Muscle of leg (tissue), 11 donors: ENCODE measurements around the gene SCLT1. TPM values are rescaled to one million over a fixed set of nuclear protein-coding genes. Genes with fewer than 3 reads are reported as not detected.

Source experiments
- DNase-seq: peaks from one replicate; pipeline ENCODE4 v3.0.0; 2013
- H3K27ac ChIP-seq: one replicate; pipeline ENCODE4 v1.5.1; 2013; ENCODE audit warnings: mild to moderate bottlenecking, low read length, control low read depth
- H3K27me3 ChIP-seq: one replicate; pipeline ENCODE4 v1.6.1; 2013; ENCODE audit warnings: low read length; ENCODE audit not compliant: control insufficient read depth, insufficient read depth
- H3K36me3 ChIP-seq: one replicate; pipeline ENCODE4 v1.6.1; 2013; ENCODE audit warnings: low read length; ENCODE audit not compliant: control insufficient read depth, insufficient read depth
- H3K4me1 ChIP-seq: one replicate; pipeline ENCODE4 v1.6.1; 2013; ENCODE audit warnings: low read length; ENCODE audit not compliant: control insufficient read depth, insufficient read depth
- H3K4me3 ChIP-seq: one replicate; pipeline ENCODE4 v1.5.1; 2013; ENCODE audit warnings: low read length, control low read depth
- H3K9me3 ChIP-seq: replicated peaks from 2 replicates; pipeline ENCODE4 v1.6.1; 2013; ENCODE audit warnings: low read depth, low read length; ENCODE audit not compliant: control insufficient read depth
- WGBS: methylation state at CpG from one replicate; pipeline ENCODE4 v1.1.5; 2013; ENCODE audit warnings: missing lambda C conversion rate; ENCODE audit not compliant: insufficient coverage; 5-methylcytosine and 5-hydroxymethylcytosine counted together
- polyA plus RNA-seq, 8 donors: library from polyadenylated mRNA; unstranded; fragments of 120-200 nt; gene quantifications; one replicate each; pipeline versions ENCODE4 v1.2.1 to v1.2.3, GENCODE V29; 2013; ENCODE audit warnings: inconsistent platforms in 1 of 8, low replicate concordance in 1 of 8; ENCODE audit not compliant: insufficient read length in 8 of 8, insufficient read depth in 1 of 8
- total RNA-seq: library from RNA; stranded (reverse); fragments of 120-200 nt; gene quantifications from one replicate; pipeline ENCODE4 v1.2.4, GENCODE V29; 2013

SCLT1 gene
- total and polyA plus RNA-seq, 9 donors: 8.6 to 16.3 (median 10.8) TPM

GRCh38 chr4:128974136-128974581 lies 119.2 kb downstream of the SCLT1 start:
- H3K4me1 ChIP-seq: peaks cover 4% of the 10 kb centered on the region
- H3K27ac ChIP-seq: no peak overlapping the region
- no CpG with 5 or more reads among the region's 2 CpGs for WGBS
- H3K4me3 ChIP-seq: no peak overlapping the region
- no peaks in the 10 kb centered on the region for H3K36me3 ChIP-seq
- no peaks in the 10 kb centered on the region for H3K27me3 ChIP-seq
- peak; percentile 80 for DNase-seq
- H3K9me3 ChIP-seq: no peaks in the 10 kb centered on the region

GRCh38 chr4:128973384-128973783 lies 120.0 kb downstream of the SCLT1 start:
- no peaks in the 10 kb centered on the region for H3K27me3 ChIP-seq
- H3K4me3 ChIP-seq: no peak overlapping the region
- H3K36me3 ChIP-seq: no peaks in the 10 kb centered on the region
- no peak for DNase-seq
- H3K27ac ChIP-seq: no peak overlapping the region
- H3K4me1 ChIP-seq: peaks cover 4% of the 10 kb centered on the region
- H3K9me3 ChIP-seq: no peaks in the 10 kb centered on the region

DNA sequence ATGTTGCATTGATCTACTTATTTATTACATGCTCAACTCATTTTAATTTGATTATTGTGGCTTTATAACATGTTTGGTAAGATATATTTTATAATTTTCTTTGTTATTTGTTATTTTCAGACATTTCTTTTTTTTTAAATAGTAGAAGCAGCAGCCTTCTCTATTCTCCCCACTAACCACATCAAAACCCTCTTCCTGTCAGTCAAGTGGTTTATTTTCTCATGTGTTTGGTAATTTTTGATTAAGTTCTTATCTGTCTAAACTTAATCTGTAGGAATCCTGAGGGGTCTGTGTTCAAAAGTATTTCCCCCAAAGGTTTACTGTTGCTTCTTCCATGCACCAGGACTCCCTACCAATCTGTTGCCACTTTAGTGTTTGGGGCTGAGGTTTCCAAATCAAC lies 131.9 kb downstream of the SCLT1 start:
- Histone ChIP-seq H3K4me1 (no peaks in the 10 kb centered on the region), H3K27ac (no peak overlapping the region), H3K9me3 (no peaks in the 10 kb centered on the region), H3K4me3 (no peak overlapping the region), H3K36me3 (no peaks in the 10 kb centered on the region), H3K27me3 (no peaks in the 10 kb centered on the region)
- DNase-seq: no peak

GRCh38 chr4:128958194-128958593 lies 135.1 kb downstream of the SCLT1 start:
- WGBS: 100% methylated on average over 1 of the region's 2 CpGs
- H3K27me3 ChIP-seq: no peaks in the 10 kb centered on the region
- H3K4me1 ChIP-seq: no peaks in the 10 kb centered on the region
- peak; percentile 15 for DNase-seq
- no peaks in the 10 kb centered on the region for H3K9me3 ChIP-seq
- no peaks in the 10 kb centered on the region for H3K36me3 ChIP-seq
- no peak overlapping the region for H3K27ac ChIP-seq
- H3K4me3 ChIP-seq: no peak overlapping the region

DNA sequence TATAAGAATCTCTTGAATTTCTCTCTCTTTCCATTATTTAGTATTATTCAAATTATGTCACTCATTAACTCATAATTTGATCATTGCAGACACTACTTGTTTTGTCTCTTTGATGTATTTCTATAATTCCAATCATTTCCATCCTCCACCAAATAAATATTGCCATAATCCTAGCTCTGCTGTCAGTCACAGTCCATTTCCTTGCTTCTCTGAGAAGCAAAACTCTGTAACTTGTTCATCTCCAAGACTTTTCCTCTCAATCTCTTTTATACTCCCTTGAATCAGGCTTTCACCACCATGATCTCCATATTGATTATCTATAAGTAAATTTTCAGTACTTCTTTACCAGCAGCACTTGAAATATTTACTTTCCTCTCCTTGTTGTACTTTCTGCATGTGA lies 135.9 kb downstream of the SCLT1 start:
- no peak for DNase-seq
- H3K27me3 ChIP-seq: no peaks in the 10 kb centered on the region
- no peak overlapping the region for H3K4me3 ChIP-seq
- no peaks in the 10 kb centered on the region for H3K4me1 ChIP-seq
- H3K9me3 ChIP-seq: no peaks in the 10 kb centered on the region
- no peak overlapping the region for H3K27ac ChIP-seq
- no peaks in the 10 kb centered on the region for H3K36me3 ChIP-seq

DNA sequence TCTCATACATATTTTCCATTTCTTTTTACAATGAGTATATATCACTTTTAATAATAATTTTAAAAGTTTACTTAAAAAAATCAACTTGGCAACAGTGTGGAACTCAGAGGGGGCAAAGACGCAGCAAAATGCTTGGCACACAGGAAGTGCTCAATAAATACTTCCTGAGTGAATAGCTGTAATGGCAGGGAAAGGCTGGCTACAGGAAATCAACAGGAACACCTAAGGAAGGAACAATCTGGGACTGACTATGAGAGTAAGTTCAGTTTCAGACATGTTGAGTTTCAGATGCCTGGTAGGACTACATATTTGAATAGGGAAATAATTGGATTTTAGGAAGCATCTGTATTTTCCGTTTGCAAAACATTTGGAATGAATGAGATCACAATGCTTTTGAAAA lies 137.6 kb downstream of the SCLT1 start:
- H3K27me3 ChIP-seq: no peaks in the 10 kb centered on the region

GRCh38 chr4:128954941-128955340 lies 138.4 kb downstream of the SCLT1 start:
- no peaks in the 10 kb centered on the region for H3K27me3 ChIP-seq
- WGBS: no CpG with 5 or more reads among the region's 2 CpGs
- H3K36me3 ChIP-seq: no peaks in the 10 kb centered on the region
- no peak overlapping the region for H3K4me3 ChIP-seq
- H3K4me1 ChIP-seq: no peaks in the 10 kb centered on the region
- H3K27ac ChIP-seq: no peak overlapping the region
- H3K9me3 ChIP-seq: no peaks in the 10 kb centered on the region
- no peak for DNase-seq

More for the DNA sequence above, 137.6 kb downstream of the SCLT1 start:
- H3K27ac ChIP-seq: no peak overlapping the region
- H3K9me3 ChIP-seq: no peaks in the 10 kb centered on the region
- no peaks in the 10 kb centered on the region for H3K36me3 ChIP-seq
- no peak for DNase-seq
- 60% methylated on average over 1 of the region's 2 CpGs for WGBS
- H3K4me1 ChIP-seq: no peaks in the 10 kb centered on the region
- H3K4me3 ChIP-seq: no peak overlapping the region

DNA sequence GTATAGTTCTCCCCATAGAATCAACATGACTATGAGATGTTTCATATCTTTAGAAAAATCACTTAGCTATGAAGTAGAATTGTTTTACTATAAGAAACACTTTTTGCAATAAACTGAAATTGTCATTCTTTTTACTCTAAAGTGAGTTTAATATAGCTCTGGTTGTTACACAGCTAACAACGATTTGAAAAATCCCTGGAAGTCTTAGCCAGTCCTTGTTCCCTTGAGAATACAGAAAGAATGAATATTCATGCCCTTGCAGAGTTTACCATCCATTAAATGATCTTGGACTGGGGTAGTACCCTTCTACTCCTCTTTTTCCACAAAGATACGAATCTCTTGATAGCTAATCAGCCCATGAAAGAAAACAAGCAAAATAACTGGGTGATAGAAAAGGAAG lies 142.0 kb downstream of the SCLT1 start:
- no peak overlapping the region for H3K27ac ChIP-seq
- no peaks in the 10 kb centered on the region for H3K4me1 ChIP-seq
- no peaks in the 10 kb centered on the region for H3K36me3 ChIP-seq
- H3K9me3 ChIP-seq: no peaks in the 10 kb centered on the region
- H3K4me3 ChIP-seq: no peak overlapping the region
- WGBS: no CpG with 5 or more reads among the region's 2 CpGs
- no peak for DNase-seq
- no peaks in the 10 kb centered on the region for H3K27me3 ChIP-seq

GRCh38 chr4:128950796-128951195 lies 142.5 kb downstream of the SCLT1 start:
- DNase-seq: no peak
- no CpG with 5 or more reads among the region's 2 CpGs for WGBS
- no peaks in the 10 kb centered on the region for H3K4me1 ChIP-seq
- no peaks in the 10 kb centered on the region for H3K27me3 ChIP-seq
- H3K4me3 ChIP-seq: no peak overlapping the region
- no peaks in the 10 kb centered on the region for H3K9me3 ChIP-seq
- no peak overlapping the region for H3K27ac ChIP-seq
- H3K36me3 ChIP-seq: no peaks in the 10 kb centered on the region

DNA sequence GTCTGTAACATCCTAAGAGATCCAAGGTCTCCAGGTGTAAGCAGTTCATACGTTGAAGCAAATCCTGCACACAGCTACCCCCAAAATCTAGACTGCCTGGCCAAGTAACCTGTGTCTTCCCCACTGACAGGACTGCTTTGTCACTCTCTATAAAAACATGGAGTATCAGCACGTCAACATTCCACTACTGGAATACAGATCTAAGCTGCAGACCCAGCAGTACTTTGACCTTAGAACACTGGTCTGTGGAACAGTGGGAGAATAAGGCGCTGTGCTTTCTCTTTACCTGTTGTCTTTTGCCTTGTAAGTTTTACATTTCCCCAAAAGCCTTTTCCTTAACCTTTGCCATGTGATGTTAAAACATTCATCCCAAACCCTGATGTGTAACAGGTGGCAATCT lies 146.4 kb downstream of the SCLT1 start:
- H3K36me3 ChIP-seq: no peaks in the 10 kb centered on the region
- H3K9me3 ChIP-seq: no peaks in the 10 kb centered on the region
- H3K4me3 ChIP-seq: no peak overlapping the region
- H3K27ac ChIP-seq: no peak overlapping the region
- H3K4me1 ChIP-seq: no peaks in the 10 kb centered on the region
- no peak for DNase-seq
- 100% methylated on average over 1 of the region's 3 CpGs for WGBS
- no peaks in the 10 kb centered on the region for H3K27me3 ChIP-seq

DNA sequence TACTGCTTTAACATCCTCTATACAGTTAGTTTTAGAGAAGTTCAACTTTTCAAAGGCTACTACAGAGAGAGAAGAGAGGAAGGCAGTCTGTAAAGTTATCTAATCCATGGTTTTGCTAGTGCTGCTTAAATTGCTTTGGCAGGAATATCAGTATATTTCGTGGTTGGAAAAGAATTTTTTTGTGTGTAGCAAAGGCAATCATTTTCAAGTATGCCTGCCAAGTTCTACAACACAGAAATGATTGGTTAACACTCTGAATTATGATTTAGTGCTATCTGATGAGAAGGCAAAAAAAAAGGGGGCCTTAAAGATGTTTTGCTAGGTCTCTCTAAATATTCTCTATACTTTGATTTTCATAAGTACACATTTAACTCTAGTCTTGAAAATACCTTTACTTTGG lies 150.7 kb downstream of the SCLT1 start:
- Histone ChIP-seq H3K4me1 (no peaks in the 10 kb centered on the region), H3K27ac (no peak overlapping the region), H3K27me3 (no peaks in the 10 kb centered on the region), H3K4me3 (no peak overlapping the region), H3K36me3 (no peaks in the 10 kb centered on the region), H3K9me3 (no peaks in the 10 kb centered on the region)
- DNase-seq: peak; percentile 83
- no CpG with 5 or more reads among the region's 1 CpG for WGBS
